ENCODE results near the gene CMC2. TPM values are rescaled to one million over a fixed set of nuclear protein-coding genes. Genes with fewer than 3 reads are reported as not detected.

Gene CMC2
- total RNA-seq, 1 experiment from 2014 or later, result 38.9 TPM

DNA sequence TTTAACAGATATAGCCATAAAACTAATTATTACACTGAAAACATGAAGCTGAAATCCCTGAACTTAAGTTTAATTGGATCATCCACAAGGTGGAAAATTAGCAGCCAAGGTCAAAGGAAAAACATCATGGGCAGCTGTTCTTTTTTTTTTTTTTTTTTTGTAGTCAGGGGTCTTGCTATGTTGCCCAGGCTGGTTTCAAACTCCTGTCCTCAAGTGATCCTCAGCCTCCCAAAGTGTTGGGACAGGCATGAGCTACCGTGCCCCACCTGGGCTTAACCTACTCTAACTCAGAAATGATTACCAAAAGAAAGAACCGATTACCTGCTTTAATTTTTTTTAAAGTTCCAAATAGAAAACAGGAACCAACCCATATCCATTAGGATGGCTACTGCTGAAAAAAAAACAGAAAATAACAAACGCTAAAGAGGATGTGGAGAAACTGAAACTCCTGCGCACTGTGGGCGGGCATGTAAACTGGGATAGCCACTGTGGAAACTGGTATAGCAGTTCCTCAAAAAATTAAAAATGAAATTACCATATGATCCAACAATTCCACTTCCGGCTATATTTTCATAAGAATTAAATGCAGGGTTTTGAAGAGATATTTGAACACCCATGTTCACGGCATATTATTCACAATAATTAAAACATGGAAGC, 8.6 kb downstream of the CMC2 start:
- H3K9me2 ChIP-seq (replicated peaks; ENCODE audit: insufficient read depth, low read length), result no peaks in the 10 kb centered on the region
- no peaks in the 10 kb centered on the region for H4K20me1 ChIP-seq (ENCODE audit: insufficient read depth, low read depth, low read length)
- peak overlapping the region; percentile 74 for H3K27ac ChIP-seq (ENCODE audit: low read length)
- H3K9ac ChIP-seq (ENCODE audit: low read length), result peak overlapping the region; percentile 16; the same call in 1 of the 2 replicates
- H3K36me3 ChIP-seq (ENCODE audit: insufficient read depth, low read length), result peaks cover 8% of the 10 kb centered on the region; the same call in 1 of the 2 replicates
- no peaks in the 10 kb centered on the region for H3K9me3 ChIP-seq (ENCODE audit: low read length)
- peak overlapping the region; percentile 39 for H3K4me3 ChIP-seq (ENCODE audit: low read length)
- H3K4me1 ChIP-seq (ENCODE audit: low read length), result peaks cover 38% of the 10 kb centered on the region
- no peak for DNase-seq
- H2AFZ ChIP-seq (ENCODE audit: low read length), result no peak overlapping the region
- H3K4me2 ChIP-seq (ENCODE audit: low read depth, low read length, poor library complexity, severe bottlenecking), result peak overlapping the region; percentile 62
- H3K27me3 ChIP-seq (ENCODE audit: low read length), result no peaks in the 10 kb centered on the region
- H3K79me2 ChIP-seq (ENCODE audit: low read length), result peaks cover 100% of the 10 kb centered on the region

DNA sequence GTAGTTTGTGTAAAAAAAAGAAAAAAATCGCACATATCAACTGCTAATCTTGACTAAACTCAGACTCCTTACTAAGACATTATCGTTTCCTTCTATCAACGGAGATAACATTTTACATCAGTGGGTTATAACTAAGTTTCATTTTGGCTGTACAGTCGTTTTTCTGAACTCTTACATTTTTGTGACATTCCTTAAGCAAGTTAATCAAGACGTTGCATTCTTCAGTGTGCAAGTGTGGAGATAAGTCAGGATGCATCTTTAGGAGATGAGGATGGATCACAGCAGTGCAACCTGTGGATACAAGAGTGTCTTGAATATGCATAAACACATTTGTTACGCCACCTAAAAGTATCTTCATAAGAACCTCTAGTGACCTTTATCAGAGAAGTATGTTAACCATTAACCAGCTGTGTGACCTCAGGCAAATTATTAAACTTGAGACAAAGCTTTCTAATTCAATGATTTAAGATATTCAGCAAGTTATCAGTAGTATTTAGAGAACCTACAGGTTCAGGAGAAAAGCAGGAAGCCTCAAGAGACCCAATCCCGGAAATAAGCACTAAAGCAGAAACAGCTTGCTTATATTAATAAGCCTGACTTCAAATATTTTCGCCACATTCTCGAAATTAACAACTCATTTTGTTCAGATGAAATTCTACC, 9.4 kb downstream of the CMC2 start:
- H3K27me3 ChIP-seq (ENCODE audit: low read length), result no peaks in the 10 kb centered on the region
- H3K9ac ChIP-seq (ENCODE audit: low read length), result peak overlapping the region; percentile 18
- H3K4me2 ChIP-seq (ENCODE audit: low read depth, low read length, poor library complexity, severe bottlenecking), result peak overlapping the region; percentile 62
- H3K9me2 ChIP-seq (replicated peaks; ENCODE audit: insufficient read depth, low read length), result no peaks in the 10 kb centered on the region
- H3K9me3 ChIP-seq (ENCODE audit: low read length), result no peaks in the 10 kb centered on the region
- no peaks in the 10 kb centered on the region for H4K20me1 ChIP-seq (ENCODE audit: insufficient read depth, low read depth, low read length)
- H3K4me1 ChIP-seq (ENCODE audit: low read length), result peaks cover 31% of the 10 kb centered on the region
- H3K27ac ChIP-seq (ENCODE audit: low read length), result peak overlapping the region; percentile 74
- peaks cover 100% of the 10 kb centered on the region for H3K79me2 ChIP-seq (ENCODE audit: low read length)
- no peak for DNase-seq
- H3K36me3 ChIP-seq (ENCODE audit: insufficient read depth, low read length), result peaks cover 8% of the 10 kb centered on the region; the same call in 1 of the 2 replicates
- H3K4me3 ChIP-seq (ENCODE audit: low read length), result peak overlapping the region; percentile 39
- H2AFZ ChIP-seq (ENCODE audit: low read length), result no peak overlapping the region

DNA sequence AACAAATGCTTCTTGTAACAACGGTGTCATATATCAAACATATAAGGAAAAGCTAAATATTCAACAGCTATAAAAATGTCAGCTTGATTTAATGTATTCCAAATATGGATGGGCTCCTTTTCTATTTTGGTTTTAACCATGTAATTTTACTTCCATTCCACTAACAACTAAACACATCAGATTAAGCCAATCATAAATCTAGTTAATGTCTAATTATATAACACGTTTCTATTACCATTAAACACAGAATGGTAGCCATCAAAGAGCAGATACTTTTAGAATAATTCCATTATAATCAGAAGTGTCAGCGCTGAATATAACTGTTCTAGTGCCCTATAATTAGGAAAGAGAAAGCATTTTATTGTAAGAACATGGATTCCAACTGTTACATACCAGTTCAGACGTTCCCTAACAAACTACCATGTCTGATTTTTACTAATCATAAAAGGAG, 10.0 kb downstream of the CMC2 start:
- no peak for DNase-seq
- Histone ChIP-seq H3K9me3 (ENCODE audit: low read length) (no peaks in the 10 kb centered on the region), H3K9ac (ENCODE audit: low read length) (no peak overlapping the region), H3K4me3 (ENCODE audit: low read length) (no peak overlapping the region), H3K4me2 (ENCODE audit: low read depth, low read length, poor library complexity, severe bottlenecking) (peak overlapping the region; percentile 62), H3K36me3 (ENCODE audit: insufficient read depth, low read length) (peaks cover 8% of the 10 kb centered on the region; the same call in 1 of the 2 replicates), H3K27me3 (ENCODE audit: low read length) (no peaks in the 10 kb centered on the region), H3K79me2 (ENCODE audit: low read length) (peaks cover 100% of the 10 kb centered on the region), H3K9me2 (replicated peaks; ENCODE audit: insufficient read depth, low read length) (no peaks in the 10 kb centered on the region), H3K4me1 (ENCODE audit: low read length) (peaks cover 31% of the 10 kb centered on the region), H2AFZ (ENCODE audit: low read length) (no peak overlapping the region), H4K20me1 (ENCODE audit: insufficient read depth, low read depth, low read length) (no peaks in the 10 kb centered on the region), H3K27ac (ENCODE audit: low read length) (peak overlapping the region; percentile 74; the same call in 1 of the 2 replicates)

DNA sequence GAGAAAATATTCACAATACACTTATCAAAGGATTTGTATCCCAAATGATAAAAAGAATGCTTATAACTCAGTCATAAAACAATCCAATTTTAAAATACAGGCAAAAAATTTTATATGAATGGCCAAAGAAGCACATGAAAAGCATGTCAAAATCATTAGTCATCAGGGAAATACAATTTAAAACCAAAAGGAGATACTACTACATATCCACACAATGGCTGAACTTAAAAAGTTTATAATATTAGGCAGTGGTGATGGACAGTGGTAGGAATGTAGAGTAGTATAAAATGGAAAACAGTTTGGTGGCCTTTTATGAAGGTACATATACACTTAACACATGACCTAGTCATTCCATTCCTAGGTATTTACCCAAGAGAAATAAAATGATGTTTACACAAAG, 12.2 kb downstream of the CMC2 start:
- Histone ChIP-seq H4K20me1 (ENCODE audit: insufficient read depth, low read depth, low read length) (no peaks in the 10 kb centered on the region), H3K79me2 (ENCODE audit: low read length) (peaks cover 100% of the 10 kb centered on the region), H3K9me2 (replicated peaks; ENCODE audit: insufficient read depth, low read length) (no peaks in the 10 kb centered on the region), H3K36me3 (ENCODE audit: insufficient read depth, low read length) (peaks cover 3% of the 10 kb centered on the region; the same call in 1 of the 2 replicates), H2AFZ (ENCODE audit: low read length) (no peak overlapping the region), H3K4me1 (ENCODE audit: low read length) (peaks cover 35% of the 10 kb centered on the region), H3K27ac (ENCODE audit: low read length) (no peak overlapping the region), H3K4me3 (ENCODE audit: low read length) (no peak overlapping the region), H3K27me3 (ENCODE audit: low read length) (no peaks in the 10 kb centered on the region), H3K9me3 (ENCODE audit: low read length) (no peaks in the 10 kb centered on the region), H3K9ac (ENCODE audit: low read length) (no peak overlapping the region), H3K4me2 (ENCODE audit: low read depth, low read length, poor library complexity, severe bottlenecking) (no peak overlapping the region)
- DNase-seq, result no peak

DNA sequence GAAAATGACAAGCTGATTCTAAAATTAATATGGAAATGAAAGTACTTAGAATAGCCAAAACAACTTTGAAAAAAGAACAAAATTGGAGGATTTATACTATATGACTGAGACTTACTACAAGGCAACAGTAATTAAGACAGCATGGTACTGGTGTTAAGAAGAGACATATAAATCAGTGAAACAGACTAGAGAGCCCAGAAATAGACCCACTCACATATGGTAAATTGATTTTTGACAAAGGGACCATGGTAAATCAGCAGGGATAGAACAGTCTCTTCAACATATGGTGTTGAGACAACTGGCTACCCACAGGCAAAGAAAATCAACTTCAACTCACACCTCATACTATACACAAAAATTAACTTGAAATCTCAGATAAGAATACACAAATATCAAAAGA, 12.9 kb downstream of the CMC2 start:
- Histone ChIP-seq H3K36me3 (ENCODE audit: insufficient read depth, low read length) (peaks cover 3% of the 10 kb centered on the region; the same call in 1 of the 2 replicates), H3K79me2 (ENCODE audit: low read length) (peaks cover 100% of the 10 kb centered on the region), H3K9me2 (replicated peaks; ENCODE audit: insufficient read depth, low read length) (no peaks in the 10 kb centered on the region), H3K4me1 (ENCODE audit: low read length) (peaks cover 38% of the 10 kb centered on the region), H3K27me3 (ENCODE audit: low read length) (no peaks in the 10 kb centered on the region), H3K9ac (ENCODE audit: low read length) (no peak overlapping the region), H3K9me3 (ENCODE audit: low read length) (no peaks in the 10 kb centered on the region), H2AFZ (ENCODE audit: low read length) (no peak overlapping the region), H3K4me2 (ENCODE audit: low read depth, low read length, poor library complexity, severe bottlenecking) (no peak overlapping the region), H3K4me3 (ENCODE audit: low read length) (no peak overlapping the region), H3K27ac (ENCODE audit: low read length) (no peak overlapping the region), H4K20me1 (ENCODE audit: insufficient read depth, low read depth, low read length) (no peaks in the 10 kb centered on the region)
- DNase-seq, result no peak

DNA sequence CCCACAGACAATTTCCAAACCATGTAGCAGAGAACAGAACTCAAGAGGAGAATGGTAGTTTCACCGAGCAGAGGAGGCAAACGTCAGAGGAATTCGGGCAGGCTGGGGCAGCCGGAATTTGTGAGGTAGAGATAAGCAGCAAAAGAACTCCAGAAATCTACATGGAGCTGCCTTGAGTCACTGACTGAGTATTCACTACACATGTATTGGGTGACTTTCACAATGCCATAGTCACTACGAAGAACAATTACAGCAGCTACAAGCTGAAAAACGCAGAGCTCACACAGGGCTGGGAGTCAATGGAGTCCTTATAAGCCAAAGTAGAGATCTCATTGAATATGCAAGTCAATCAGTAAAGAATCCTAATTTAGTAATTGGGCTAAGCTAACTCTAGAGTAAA, 13.4 kb downstream of the CMC2 start:
- no peak overlapping the region for H3K4me2 ChIP-seq (ENCODE audit: low read depth, low read length, poor library complexity, severe bottlenecking)

DNA sequence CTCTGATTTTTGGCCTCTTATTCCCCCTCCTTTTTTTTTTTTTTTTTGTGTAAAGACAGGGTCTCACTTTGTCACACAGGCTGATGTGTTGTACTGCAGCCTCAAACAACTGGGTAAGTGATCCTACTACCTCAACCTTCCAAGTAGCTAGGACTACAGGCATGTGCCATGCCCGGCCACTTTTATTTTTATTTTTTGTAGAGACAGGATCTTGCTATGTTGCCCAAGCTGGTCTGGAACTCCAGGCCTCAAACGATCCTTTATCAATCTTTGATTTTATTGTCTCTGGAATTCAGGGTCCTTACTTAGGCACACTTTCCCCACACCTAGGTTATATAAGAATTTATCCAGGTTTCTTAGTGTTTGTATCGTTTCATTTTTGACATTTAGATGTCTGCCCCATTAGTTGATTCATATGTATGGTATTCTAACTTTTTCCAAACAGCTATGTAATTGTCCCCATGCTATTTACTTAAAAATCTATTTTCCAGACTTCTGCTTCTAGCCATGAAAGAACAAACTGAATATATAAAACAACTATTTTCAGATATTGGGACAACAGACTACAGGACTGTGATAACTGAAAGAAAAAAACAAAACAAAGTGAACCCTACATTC, 13.9 kb downstream of the CMC2 start:
- Histone ChIP-seq H3K27ac (ENCODE audit: low read length) (no peak overlapping the region), H4K20me1 (ENCODE audit: insufficient read depth, low read depth, low read length) (no peaks in the 10 kb centered on the region), H3K27me3 (ENCODE audit: low read length) (no peaks in the 10 kb centered on the region), H3K4me2 (ENCODE audit: low read depth, low read length, poor library complexity, severe bottlenecking) (no peak overlapping the region), H3K4me1 (ENCODE audit: low read length) (peaks cover 43% of the 10 kb centered on the region), H2AFZ (ENCODE audit: low read length) (no peak overlapping the region), H3K4me3 (ENCODE audit: low read length) (no peak overlapping the region), H3K36me3 (ENCODE audit: insufficient read depth, low read length) (peaks cover 3% of the 10 kb centered on the region; the same call in 1 of the 2 replicates), H3K79me2 (ENCODE audit: low read length) (peaks cover 100% of the 10 kb centered on the region), H3K9ac (ENCODE audit: low read length) (no peak overlapping the region), H3K9me3 (ENCODE audit: low read length) (no peaks in the 10 kb centered on the region), H3K9me2 (replicated peaks; ENCODE audit: insufficient read depth, low read length) (no peaks in the 10 kb centered on the region)
- DNase-seq, result no peak

More for the DNA sequence above, 13.4 kb downstream of the CMC2 start:
- Histone ChIP-seq H2AFZ (ENCODE audit: low read length) (no peak overlapping the region), H4K20me1 (ENCODE audit: insufficient read depth, low read depth, low read length) (no peaks in the 10 kb centered on the region), H3K4me1 (ENCODE audit: low read length) (peaks cover 43% of the 10 kb centered on the region), H3K4me3 (ENCODE audit: low read length) (no peak overlapping the region), H3K79me2 (ENCODE audit: low read length) (peaks cover 100% of the 10 kb centered on the region), H3K27ac (ENCODE audit: low read length) (no peak overlapping the region), H3K9me2 (replicated peaks; ENCODE audit: insufficient read depth, low read length) (no peaks in the 10 kb centered on the region), H3K9me3 (ENCODE audit: low read length) (no peaks in the 10 kb centered on the region), H3K9ac (ENCODE audit: low read length) (no peak overlapping the region), H3K27me3 (ENCODE audit: low read length) (no peaks in the 10 kb centered on the region), H3K36me3 (ENCODE audit: insufficient read depth, low read length) (peaks cover 3% of the 10 kb centered on the region; the same call in 1 of the 2 replicates)
- DNase-seq, result no peak

DNA sequence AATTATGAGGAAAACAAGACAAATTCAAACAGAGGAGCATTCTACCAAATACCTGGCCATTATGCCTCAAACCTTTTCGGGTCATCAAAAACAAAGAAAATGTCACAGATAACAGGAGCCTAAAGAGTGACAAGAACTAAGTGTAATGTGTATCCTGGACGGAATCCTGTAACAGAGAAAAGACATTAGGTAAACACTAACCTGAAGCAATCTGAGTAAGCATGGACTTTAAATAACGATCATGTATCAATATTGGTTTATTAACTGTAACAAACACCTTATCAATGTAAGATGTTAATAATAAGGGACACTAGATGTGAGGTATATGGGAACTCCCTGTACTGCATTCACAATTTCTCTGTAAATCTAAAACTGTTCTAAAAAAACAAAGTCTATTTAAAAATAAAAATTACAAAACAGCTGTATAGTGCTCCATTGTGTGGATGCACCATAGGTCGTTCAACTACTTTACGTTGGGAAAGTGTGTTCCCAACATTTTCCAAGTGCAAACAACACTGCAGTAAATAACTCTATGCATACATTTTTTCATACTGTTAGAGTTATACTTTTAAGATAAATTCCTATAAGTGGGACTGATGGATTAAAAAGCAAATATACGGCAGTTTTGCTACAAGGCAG, 14.8 kb downstream of the CMC2 start:
- Histone ChIP-seq H3K9me2 (replicated peaks; ENCODE audit: insufficient read depth, low read length) (no peaks in the 10 kb centered on the region), H3K27me3 (ENCODE audit: low read length) (no peaks in the 10 kb centered on the region), H4K20me1 (ENCODE audit: insufficient read depth, low read depth, low read length) (no peaks in the 10 kb centered on the region), H3K4me2 (ENCODE audit: low read depth, low read length, poor library complexity, severe bottlenecking) (no peak overlapping the region), H3K27ac (ENCODE audit: low read length) (no peak overlapping the region), H2AFZ (ENCODE audit: low read length) (no peak overlapping the region), H3K9ac (ENCODE audit: low read length) (no peak overlapping the region), H3K4me1 (ENCODE audit: low read length) (peaks cover 42% of the 10 kb centered on the region), H3K36me3 (ENCODE audit: insufficient read depth, low read length) (peaks cover 3% of the 10 kb centered on the region; the same call in 1 of the 2 replicates), H3K4me3 (ENCODE audit: low read length) (no peak overlapping the region), H3K79me2 (ENCODE audit: low read length) (peaks cover 99% of the 10 kb centered on the region), H3K9me3 (ENCODE audit: low read length) (no peaks in the 10 kb centered on the region)
- no peak for DNase-seq
